ENCODE data around the gene CDC6.

- TF ChIP-seq CTCF (IDR thresholded peaks at IDR 0.05) (no peak), POLR2A (IDR thresholded peaks at IDR 0.05) (no peak), POLR2AphosphoS5 (IDR thresholded peaks at IDR 0.05) (no peak), EP300 (IDR thresholded peaks at IDR 0.05) (no peak)
These were observed 25.4 kb downstream of the CDC6 start for GRCh38 chr17:40312893-40313667.
